Testis (tissue), 3 donors: Measurements from ENCODE around the gene RDH13. TPM values are rescaled to one million over a fixed set of nuclear protein-coding genes. Genes with fewer than 3 reads are reported as not detected.

Experiments used
- DNase-seq: peaks from one replicate; pipeline ENCODE4 v3.0.0-alpha.2; 2019
- H3K27ac ChIP-seq, 2 donors: fragments of 200-600 bp; sonication (generic); one replicate each; pipeline ENCODE4 v1.5.1; 2019
- H3K27me3 ChIP-seq: fragments of 200-600 bp; sonication (generic); one replicate; pipeline ENCODE4 v1.5.1; 2019
- H3K36me3 ChIP-seq: fragments of 200-600 bp; sonication (generic); one replicate; pipeline ENCODE4 v1.5.1; 2017; ENCODE audit warnings: low read depth; ENCODE audit errors: missing control alignments
- H3K4me1 ChIP-seq: fragments of 200-600 bp; sonication (generic); one replicate; pipeline ENCODE4 v1.5.1; 2019
- H3K4me3 ChIP-seq, 2 donors: fragments of 200-600 bp; sonication (generic); one replicate each; pipeline ENCODE4 v1.5.1; 2017 to 2019
- H3K9me3 ChIP-seq: fragments of 200-600 bp; sonication (generic); one replicate; pipeline ENCODE4 v1.5.1; 2017
- CTCF ChIP-seq, 3 experiments: fragments of 450-650 bp in 2 of 3; fragments of 200-600 bp in 1 of 3; sonication (generic) in 1 of 3; IDR thresholded peaks; one replicate each; pipeline ENCODE4 v1.5.1; 2016 to 2019; ENCODE audit warnings: antibody characterized with exemption in 3 of 3, mild to moderate bottlenecking in 2 of 3, moderate library complexity in 1 of 3
- POLR2A ChIP-seq: fragments of 450-650 bp; IDR thresholded peaks from one replicate; pipeline ENCODE4 v1.6.1; 2017; ENCODE audit warnings: antibody characterized with exemption, mild to moderate bottlenecking, moderate library complexity
- WGBS, 2 donors: methylation state at CpG; one replicate each; pipeline ENCODE4 v1.1.5; 2018; 5-methylcytosine and 5-hydroxymethylcytosine counted together
- intact Hi-C: fragments of 100-400 bp; cut with DNase I; formaldehyde crosslinking; loops from one replicate; pipeline ENCODE4 v1.15.1; 2023; ENCODE audit warnings: low total_unique reads
- polyA plus RNA-seq: library from polyadenylated mRNA; stranded (reverse); fragments of 350-450 nt; fragmentation: Illumina TruSeq; extraction: RNeasy Lipid Tissue Mini Kit (QIAGEN cat#74804); gene quantifications from one replicate; pipeline ENCODE4 v1.2.3, GENCODE V29; 2014; ENCODE audit warnings: low read depth, low replicate concordance; ENCODE audit not compliant: insufficient read depth
- total RNA-seq, 2 donors: library from RNA; depleted of rRNA; stranded (reverse); fragments of >200 nt; gene quantifications; one replicate each; pipeline ENCODE4 v1.2.3, GENCODE V29; 2016

The RDH13 gene
- total and polyA plus RNA-seq, 3 donors from 2014 or later: 13.9 to 24.3 (median 22.5) TPM

DNA sequence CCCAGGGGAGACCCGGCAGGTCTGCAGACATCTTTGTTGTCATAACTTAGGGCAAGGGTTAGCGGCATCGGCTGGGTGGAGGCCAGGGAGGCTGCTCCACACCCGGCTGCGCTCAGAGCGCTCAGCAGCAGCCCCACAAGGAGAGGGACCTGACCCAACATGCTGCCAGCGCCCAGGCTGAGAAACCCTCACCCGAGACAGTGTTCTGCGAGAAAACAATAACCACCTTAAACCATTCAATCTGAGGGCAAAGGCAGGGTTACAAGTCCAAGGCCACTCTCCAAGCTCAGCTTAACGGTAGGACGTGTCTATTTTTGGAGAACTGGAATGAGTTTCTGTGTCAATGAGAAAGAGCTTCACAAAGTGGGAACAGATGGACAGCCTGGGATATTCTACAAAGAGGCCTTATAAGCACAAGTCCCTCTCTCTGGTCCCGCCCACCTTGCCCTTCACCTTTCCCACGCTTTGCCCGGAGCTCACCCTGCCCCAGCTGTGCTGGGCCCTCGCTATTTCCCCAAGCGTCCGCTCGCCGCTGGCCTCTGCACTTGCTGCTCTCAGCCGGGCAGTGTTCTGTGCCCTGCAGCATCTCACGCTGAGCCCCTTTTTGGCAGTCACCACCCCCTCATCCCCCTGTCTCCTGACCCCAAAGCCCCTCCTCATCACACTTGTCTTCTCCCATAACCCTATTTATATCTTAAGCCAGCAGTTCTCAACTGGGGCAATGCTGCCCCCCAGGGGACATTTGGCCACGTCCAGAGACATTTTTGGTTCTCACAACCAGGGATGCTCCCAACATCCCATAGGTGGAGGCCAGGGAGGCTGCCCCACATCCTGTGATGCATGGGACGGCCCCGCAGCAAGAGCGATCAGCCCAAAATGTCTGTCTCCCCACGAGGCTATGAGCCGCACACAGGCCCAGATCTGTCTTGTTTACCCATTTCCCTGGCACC lies 36.9 kb upstream of the RDH13 start:
- no peaks in the 10 kb centered on the region for H3K36me3 ChIP-seq
- H3K27ac ChIP-seq: no peak overlapping the region
- no peak for TF ChIP-seq CTCF (IDR thresholded peaks at IDR 0.05)
- TF ChIP-seq POLR2A: no peak
- H3K4me1 ChIP-seq: peaks cover 26% of the 10 kb centered on the region
- H3K9me3 ChIP-seq: no peaks in the 10 kb centered on the region
- 56 to 59% methylated on average over 22 to 27 of the region's 27 CpGs for WGBS, 2 donors
- intact Hi-C loops: no loop called here
- H3K4me3 ChIP-seq: no peak overlapping the region
- DNase-seq: peak; percentile 21
- H3K27me3 ChIP-seq: no peaks in the 10 kb centered on the region

DNA sequence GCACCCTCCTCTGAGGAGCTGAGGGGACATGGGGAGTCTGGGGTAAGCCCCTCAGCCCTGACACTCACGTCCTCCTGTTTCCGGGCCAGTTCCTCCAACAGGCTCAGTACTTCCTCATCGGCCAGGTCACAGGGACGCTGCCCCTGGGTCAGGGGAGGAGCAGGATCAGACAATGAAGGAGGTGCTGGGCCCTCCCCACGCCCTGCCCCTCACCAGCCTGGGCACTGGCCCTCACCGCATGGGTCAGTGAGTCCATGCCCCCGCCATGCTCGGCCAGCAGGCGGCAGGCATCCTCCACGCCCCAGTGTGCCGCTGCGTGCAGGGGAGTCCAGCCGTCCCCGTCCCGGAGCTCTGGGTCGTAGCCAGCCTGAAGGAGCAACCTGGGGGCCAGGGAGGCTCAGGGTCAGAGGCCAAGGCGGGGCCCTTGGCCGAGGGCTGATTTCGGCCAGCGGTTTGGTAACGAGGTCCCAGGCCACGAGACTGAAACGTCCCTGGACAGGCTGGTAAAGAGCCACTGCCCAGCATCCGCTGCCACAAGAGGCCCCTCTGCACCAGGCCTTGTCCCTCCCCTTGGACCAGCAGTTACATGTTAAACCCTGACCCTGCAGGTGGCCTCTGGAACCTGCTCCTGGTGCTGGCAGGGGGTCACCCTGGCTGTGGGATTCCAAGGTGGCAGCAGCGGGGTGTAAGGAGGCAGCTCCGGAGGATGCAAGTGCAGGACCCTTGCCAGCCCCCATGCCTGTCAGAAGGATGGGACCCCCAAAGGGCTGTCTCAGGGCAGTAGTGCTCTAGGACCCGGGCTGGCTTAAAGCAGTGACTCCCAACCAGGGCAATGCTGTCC lies 36.0 kb upstream of the RDH13 start:
- no peak overlapping the region for H3K4me3 ChIP-seq
- WGBS, 2 donors: 63 to 69% methylated on average over 11 to 27 of the region's 27 CpGs
- H3K9me3 ChIP-seq: no peaks in the 10 kb centered on the region
- no peaks in the 10 kb centered on the region for H3K27me3 ChIP-seq
- DNase-seq: no peak
- no peaks in the 10 kb centered on the region for H3K36me3 ChIP-seq
- intact Hi-C loops: no loop called here
- peaks cover 26% of the 10 kb centered on the region for H3K4me1 ChIP-seq
- peak; percentile 22 to 50 (median 37) for TF ChIP-seq CTCF (IDR thresholded peaks at IDR 0.05)
- TF ChIP-seq POLR2A: no peak
- H3K27ac ChIP-seq: no peak overlapping the region

DNA sequence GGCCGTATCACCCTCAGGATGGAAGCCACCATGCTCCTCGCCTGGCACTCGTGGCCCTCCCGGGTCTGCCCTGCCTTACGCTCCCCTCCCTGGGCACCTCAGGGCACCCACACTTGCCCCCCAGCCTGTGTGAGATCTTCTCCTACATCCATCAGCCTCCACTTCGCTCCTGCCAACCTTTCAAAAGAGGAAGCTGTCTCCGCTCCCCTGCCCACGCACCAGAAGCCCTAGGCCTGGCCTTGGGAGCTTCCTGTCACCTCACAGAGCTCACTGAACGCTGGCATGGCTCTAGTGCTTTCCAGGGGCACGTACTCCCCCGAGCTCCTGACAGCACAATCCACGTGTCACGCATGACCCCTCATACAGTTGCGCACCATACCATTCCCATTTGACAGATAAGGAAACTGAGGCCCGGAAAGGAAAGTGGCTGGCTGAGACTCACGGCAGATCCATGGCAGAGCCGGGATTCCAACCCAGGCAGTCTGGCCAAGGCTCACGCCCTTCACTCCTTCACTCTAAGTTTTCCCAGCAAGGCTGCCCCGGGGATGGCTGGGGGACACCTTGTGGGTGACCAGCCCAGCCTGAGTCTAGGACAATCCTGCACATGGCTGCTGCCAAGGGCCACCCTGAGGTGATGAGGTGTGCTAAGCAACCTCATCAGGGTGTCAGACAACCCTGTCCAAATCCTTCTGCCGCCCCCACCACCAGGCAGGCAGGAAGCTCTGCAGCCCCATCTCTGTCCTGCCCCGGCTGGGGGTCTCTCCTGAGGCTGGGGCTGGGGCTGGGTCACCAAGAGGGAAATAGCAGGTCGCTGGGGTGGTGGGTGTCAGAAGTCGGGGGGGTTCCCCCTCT lies 35.1 kb upstream of the RDH13 start:
- TF ChIP-seq POLR2A (no peak), CTCF (IDR thresholded peaks at IDR 0.05) (no peak)
- Histone ChIP-seq H3K4me3 (no peak overlapping the region), H3K27me3 (no peaks in the 10 kb centered on the region), H3K9me3 (no peaks in the 10 kb centered on the region), H3K4me1 (peaks cover 26% of the 10 kb centered on the region), H3K27ac (no peak overlapping the region), H3K36me3 (no peaks in the 10 kb centered on the region)
- intact Hi-C loops: no loop called here
- WGBS, 2 donors: 69 to 82% methylated on average over 14 to 23 of the region's 23 CpGs
- peak; percentile 76 for DNase-seq

GRCh38 chr19:55096061-55096701 lies 33.2 kb upstream of the RDH13 start:
- Histone ChIP-seq H3K36me3 (no peaks in the 10 kb centered on the region), H3K27ac (no peak overlapping the region), H3K4me1 (peaks cover 26% of the 10 kb centered on the region), H3K27me3 (no peaks in the 10 kb centered on the region), H3K9me3 (no peaks in the 10 kb centered on the region), H3K4me3 (no peak overlapping the region)
- no peak for TF ChIP-seq CTCF (IDR thresholded peaks at IDR 0.05)
- no peak for TF ChIP-seq POLR2A
- intact Hi-C loops: no loop called here
- 81 to 88% methylated on average over 13 to 16 of the region's 23 CpGs for WGBS, 2 donors
- no peak for DNase-seq
